CD4-positive, CD25-positive, alpha-beta regulatory T cell (primary cell): ENCODE results near the gene RNF11. TPM values are rescaled to one million over a fixed set of nuclear protein-coding genes. Genes with fewer than 3 reads are reported as not detected.

Source experiments
- ATAC-seq, 2 donors: fragments of 150-1000 bp; cut with Tn5 transposase; one replicate each; pipeline ENCODE4 v1.10.0; 2021; ENCODE audit warnings: low read depth in 2 of 2, moderate number of reproducible peaks in 2 of 2, moderate library complexity in 1 of 2
- DNase-seq, 3 donors: peaks; one replicate each; pipeline versions ENCODE4 v3.0.0 to v3.0.0-alpha.2; 2012 to 2022; ENCODE audit warnings: mixed read lengths in 1 of 3
- H3K27ac ChIP-seq: one replicate; pipeline ENCODE4 v1.7.0; 2013; ENCODE audit warnings: mild to moderate bottlenecking, low read length; ENCODE audit not compliant: insufficient read depth, poor library complexity, severe bottlenecking
- H3K27me3 ChIP-seq: one replicate; pipeline ENCODE4 v1.7.0; 2013; ENCODE audit warnings: low read length; ENCODE audit not compliant: control insufficient read depth, insufficient read depth
- H3K36me3 ChIP-seq: one replicate; pipeline ENCODE4 v1.7.0; 2013; ENCODE audit warnings: mild to moderate bottlenecking, low read length, moderate library complexity; ENCODE audit not compliant: control insufficient read depth, insufficient read depth
- H3K4me1 ChIP-seq: 2 replicates; pipeline ENCODE4 v1.7.0; 2013; ENCODE audit warnings: mild to moderate bottlenecking, low read length; ENCODE audit not compliant: insufficient read depth, control insufficient read depth, poor library complexity, severe bottlenecking
- H3K4me3 ChIP-seq: one replicate; pipeline ENCODE4 v1.7.0; 2013; ENCODE audit warnings: low read depth, mild to moderate bottlenecking, low read length, moderate library complexity
- H3K9me3 ChIP-seq, 2 experiments: 1 replicate in 1 of 2; 2 replicates in 1 of 2; pipeline ENCODE4 v1.7.0; 2013; ENCODE audit warnings: low read length in 2 of 2, mild to moderate bottlenecking in 1 of 2, moderate library complexity in 1 of 2; ENCODE audit not compliant: control insufficient read depth in 2 of 2
- H3K27ac Mint-ChIP-seq, 3 donors: one replicate each; pipeline ENCODE4 v1.8.0; 2020 to 2022; ENCODE audit warnings: mild to moderate bottlenecking in 3 of 3, mixed read lengths in 3 of 3, moderate library complexity in 2 of 3
- H3K27me3 Mint-ChIP-seq: one replicate; pipeline ENCODE4 v1.8.0; 2022; ENCODE audit warnings: mild to moderate bottlenecking, mixed read lengths
- H3K36me3 Mint-ChIP-seq: one replicate; pipeline ENCODE4 v1.8.0; 2020; ENCODE audit warnings: mixed read lengths
- H3K4me1 Mint-ChIP-seq, 4 donors: one replicate each; pipeline ENCODE4 v1.8.0; 2020 to 2022; ENCODE audit warnings: mixed read lengths in 4 of 4, mild to moderate bottlenecking in 1 of 4
- H3K4me3 Mint-ChIP-seq, 4 donors: one replicate each; pipeline ENCODE4 v1.8.0; 2020 to 2022; ENCODE audit warnings: mild to moderate bottlenecking in 4 of 4, mixed read lengths in 4 of 4, moderate library complexity in 3 of 4
- H3K9me3 Mint-ChIP-seq, 7 donors: one replicate each; pipeline ENCODE4 v1.8.0; 2020 to 2022; ENCODE audit warnings: mixed read lengths in 7 of 7, mild to moderate bottlenecking in 3 of 7, moderate library complexity in 2 of 7
- polyA plus RNA-seq, 4 donors: library from polyadenylated mRNA; unstranded; fragments of 300-500 nt; fragmentation: Illumina TruSeq; gene quantifications; one replicate each; pipeline ENCODE4 v1.2.3, GENCODE V29; 2021
- total RNA-seq: library from RNA; stranded (reverse); gene quantifications from one replicate; pipeline ENCODE4 v1.2.3, GENCODE V29; 2022

Gene RNF11
- total and polyA plus RNA-seq, 5 donors from 2014 or later = 24.1 to 66.5 (median 36.2) TPM

DNA sequence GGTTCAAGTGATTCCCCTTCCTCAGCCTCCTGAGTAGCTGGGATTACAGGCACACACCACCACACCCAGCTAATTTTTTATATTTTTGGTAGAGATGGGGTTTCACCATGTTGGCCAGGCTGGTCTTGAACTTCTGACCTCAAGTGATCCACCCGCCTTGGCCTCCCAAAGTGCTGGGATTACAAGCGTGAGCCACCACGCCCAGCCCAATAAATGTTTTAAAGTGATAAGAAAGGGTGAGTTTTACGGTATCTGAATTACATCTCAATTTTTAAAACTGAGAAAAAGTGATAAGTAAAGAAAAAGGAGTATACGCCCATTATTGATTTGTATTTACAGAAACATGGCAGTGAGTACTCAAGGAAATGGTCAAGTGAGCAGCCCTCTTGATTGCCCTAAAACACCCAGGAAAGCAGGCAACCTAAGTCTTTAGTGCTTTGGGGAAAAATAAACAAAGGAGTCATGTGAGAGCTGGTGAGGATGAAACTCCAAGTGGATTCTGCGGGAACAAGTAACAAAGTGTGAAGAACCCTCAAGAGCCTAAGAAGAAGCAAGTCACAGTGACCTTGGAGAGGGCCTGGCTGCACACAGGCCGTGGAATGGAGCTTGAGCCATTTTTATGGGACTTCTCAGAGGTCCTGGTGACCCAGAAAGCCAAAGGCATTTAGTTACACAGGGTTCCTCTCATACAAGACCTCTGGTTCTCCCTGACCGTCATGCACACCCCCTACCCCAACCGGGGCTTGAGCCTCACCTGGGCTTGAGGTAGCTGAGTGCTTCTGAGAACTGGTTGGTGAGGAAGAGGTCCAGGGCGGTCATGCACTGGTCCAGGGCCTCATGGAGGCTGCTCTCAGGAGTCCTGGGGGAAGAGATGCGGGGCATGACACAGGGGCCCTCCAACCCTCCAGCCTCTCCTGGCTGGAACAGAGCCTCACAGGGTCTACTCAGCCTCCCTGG is 85.2 kb downstream of the RNF11 start:
- ATAC-seq (no peak), DNase-seq (no peak)
- Mint-ChIP-seq H3K4me3 (no peak overlapping the region), H3K27ac (no peak overlapping the region), H3K4me1 (no peaks in the 10 kb centered on the region), H3K9me3 (peaks cover 0 to 2% (median 0%) of the 10 kb centered on the region in 7 donors), H3K36me3 (no peaks in the 10 kb centered on the region), H3K27me3 (peaks cover 13% of the 10 kb centered on the region)
- H3K27ac ChIP-seq = no peak overlapping the region
- H3K4me3 ChIP-seq = no peak overlapping the region
- H3K36me3 ChIP-seq = no peaks in the 10 kb centered on the region
- peaks cover 3% of the 10 kb centered on the region for H3K27me3 ChIP-seq
- H3K9me3 ChIP-seq = no peaks in the 10 kb centered on the region
- H3K4me1 ChIP-seq = no peaks in the 10 kb centered on the region

DNA sequence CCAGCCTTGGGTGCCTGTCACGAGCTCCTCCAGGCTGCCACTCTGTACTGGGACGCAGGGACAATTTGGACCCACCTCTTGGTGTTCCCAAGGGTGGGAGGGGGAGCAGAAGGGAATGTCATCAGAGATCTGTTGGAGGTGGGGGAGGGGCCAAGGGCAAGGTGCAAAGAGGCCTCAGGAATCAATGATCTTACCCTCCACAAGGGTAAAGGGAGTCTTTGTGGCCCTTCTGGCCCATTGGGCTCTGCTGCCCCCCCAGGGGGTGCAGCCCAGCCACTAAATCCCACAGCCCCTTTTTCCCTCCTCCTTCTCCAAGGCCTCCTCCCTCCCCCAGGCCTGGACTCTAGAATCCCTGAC is 85.8 kb downstream of the RNF11 start:
- Histone ChIP-seq H3K9me3 (no peaks in the 10 kb centered on the region), H3K4me1 (no peaks in the 10 kb centered on the region), H3K36me3 (no peaks in the 10 kb centered on the region), H3K27me3 (peaks cover 3% of the 10 kb centered on the region), H3K4me3 (no peak overlapping the region), H3K27ac (no peak overlapping the region)
- no peak for DNase-seq
- Mint-ChIP-seq H3K27me3 (peaks cover 17% of the 10 kb centered on the region), H3K27ac (no peak overlapping the region), H3K36me3 (no peaks in the 10 kb centered on the region), H3K4me3 (no peak overlapping the region), H3K4me1 (no peaks in the 10 kb centered on the region), H3K9me3 (peaks cover 0 to 2% (median 0%) of the 10 kb centered on the region in 7 donors)
- no peak for ATAC-seq

- no peaks in the 10 kb centered on the region for H3K4me1 Mint-ChIP-seq
Observed at GRCh38 chr1:51322417-51323101, 86.5 kb downstream of the RNF11 start.

More at GRCh38 chr1:51322417-51323101, 86.5 kb downstream of the RNF11 start:
- Mint-ChIP-seq H3K4me3 (no peak overlapping the region), H3K27me3 (peaks cover 17% of the 10 kb centered on the region), H3K9me3 (peaks cover 0 to 2% (median 0%) of the 10 kb centered on the region in 7 donors), H3K27ac (no peak overlapping the region), H3K36me3 (no peaks in the 10 kb centered on the region)
- Histone ChIP-seq H3K27me3 (peaks cover 5% of the 10 kb centered on the region), H3K36me3 (no peaks in the 10 kb centered on the region), H3K9me3 (no peaks in the 10 kb centered on the region), H3K4me1 (no peaks in the 10 kb centered on the region), H3K4me3 (no peak overlapping the region), H3K27ac (no peak overlapping the region)
- ATAC-seq = no peak
- no peak for DNase-seq

Other genes starting within 250 kb of the RNF11 start
- not detected for gene C1orf185, start 134.0 kb upstream of the RNF11 start, total RNA-seq
- gene C1orf185, start 134.0 kb upstream of the RNF11 start, polyA plus RNA-seq = not detected
- gene TTC39A, start 94.3 kb downstream of the RNF11 start, total RNA-seq = not detected
- gene TTC39A, start 94.3 kb downstream of the RNF11 start, polyA plus RNA-seq = under 1 TPM in 1 of 4 donors, not detected in 3; 0.09 TPM